ENCODE data around the gene SORCS2. TPM values are rescaled to one million over a fixed set of nuclear protein-coding genes. Genes with fewer than 3 reads are reported as not detected.

The SORCS2 gene
- total and polyA plus RNA-seq, 2 donors (not counting 1 experiment from before 2014, with no cell fraction given): not detected

DNA sequence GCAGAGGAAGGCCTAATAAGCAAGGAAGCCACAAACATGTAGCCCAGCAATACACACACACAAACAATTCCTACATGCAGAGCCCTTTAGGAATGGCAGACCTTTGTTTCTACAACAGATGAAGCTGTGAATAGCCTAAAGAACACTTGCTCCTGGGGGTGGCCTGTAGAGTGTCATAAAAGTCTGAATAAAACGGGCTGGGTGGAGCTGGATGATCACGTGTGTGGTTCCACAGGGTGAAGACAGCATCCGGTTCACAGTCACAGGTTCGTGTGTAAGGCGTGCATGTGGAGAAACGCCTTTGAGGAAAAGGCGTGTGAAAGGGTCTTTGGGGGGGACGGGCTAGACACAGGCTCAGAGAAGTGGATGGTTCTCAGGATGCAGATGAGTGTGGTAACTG lies 591.2 kb downstream of the SORCS2 start:
- Histone ChIP-seq H3K9me3 (ENCODE audit: control extremely low read depth in 1 of 3, control insufficient read depth in 2 of 3, insufficient read depth in 1 of 3, low read length in 2 of 3) (no peaks in the 10 kb centered on the region), H4K20me1 (ENCODE audit: control insufficient read depth, insufficient read depth, low read length, poor library complexity, severe bottlenecking) (no peaks in the 10 kb centered on the region), H3K4me1 (ENCODE audit: control insufficient read depth in 2 of 2, insufficient read depth in 2 of 2, low read length in 2 of 2) (no peaks in the 10 kb centered on the region), H3K4me3 (ENCODE audit: control extremely low read depth in 1 of 5, extremely low read depth in 1 of 5, insufficient read depth in 1 of 5, low read depth in 2 of 5, low read length in 4 of 5) (no peak overlapping the region), H3K9ac (ENCODE audit: low read length) (no peak overlapping the region), H2AFZ (ENCODE audit: insufficient read depth, low read depth, low read length, poor library complexity, severe bottlenecking) (no peak overlapping the region), H3K36me3 (replicated peaks in 1 of 2; ENCODE audit: control extremely low read depth in 1 of 2, control insufficient read depth in 1 of 2, extremely low read depth in 1 of 2, insufficient read depth in 2 of 2, low read length in 1 of 2) (no peaks in the 10 kb centered on the region), H3K27ac (ENCODE audit: low read length in 2 of 2) (no peak overlapping the region), H3K4me2 (replicated peaks; ENCODE audit: low read depth, low read length, poor library complexity, severe bottlenecking) (no peak overlapping the region), H3K27me3 (replicated peaks in 1 of 4; ENCODE audit: control extremely low read depth in 1 of 4, control insufficient read depth in 3 of 4, insufficient read depth in 4 of 4, low read length in 3 of 4) (no peaks in the 10 kb centered on the region), H3K79me2 (ENCODE audit: control insufficient read depth, insufficient read depth, low read length) (no peaks in the 10 kb centered on the region)
- TF ChIP-seq, protein P1, sequence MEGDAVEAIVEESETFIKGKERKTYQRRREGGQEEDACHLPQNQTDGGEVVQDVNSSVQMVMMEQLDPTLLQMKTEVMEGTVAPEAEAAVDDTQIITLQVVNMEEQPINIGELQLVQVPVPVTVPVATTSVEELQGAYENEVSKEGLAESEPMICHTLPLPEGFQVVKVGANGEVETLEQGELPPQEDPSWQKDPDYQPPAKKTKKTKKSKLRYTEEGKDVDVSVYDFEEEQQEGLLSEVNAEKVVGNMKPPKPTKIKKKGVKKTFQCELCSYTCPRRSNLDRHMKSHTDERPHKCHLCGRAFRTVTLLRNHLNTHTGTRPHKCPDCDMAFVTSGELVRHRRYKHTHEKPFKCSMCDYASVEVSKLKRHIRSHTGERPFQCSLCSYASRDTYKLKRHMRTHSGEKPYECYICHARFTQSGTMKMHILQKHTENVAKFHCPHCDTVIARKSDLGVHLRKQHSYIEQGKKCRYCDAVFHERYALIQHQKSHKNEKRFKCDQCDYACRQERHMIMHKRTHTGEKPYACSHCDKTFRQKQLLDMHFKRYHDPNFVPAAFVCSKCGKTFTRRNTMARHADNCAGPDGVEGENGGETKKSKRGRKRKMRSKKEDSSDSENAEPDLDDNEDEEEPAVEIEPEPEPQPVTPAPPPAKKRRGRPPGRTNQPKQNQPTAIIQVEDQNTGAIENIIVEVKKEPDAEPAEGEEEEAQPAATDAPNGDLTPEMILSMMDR (IDR thresholded peaks at IDR 0.05): no peak
- TF ChIP-seq EZH2 (IDR thresholded peaks at IDR 0.05; ENCODE audit: borderline replicate concordance, insufficient read depth, low read depth, low read length, poor library complexity, severe bottlenecking): no peak
- ChIA-PET POLR2A (no interaction called here), CTCF (interaction anchor here (0.6 kb wide), 1 partner anchor 22 kb away, joined by 3 read pairs; no protein-coding TSS in a partner anchor)
- Mint-ChIP-seq H3K4me3 (no peak overlapping the region), H3K27ac (no peak overlapping the region), H3K9me3 (ENCODE audit: insufficient read depth) (no peaks in the 10 kb centered on the region), H3K27me3 (peaks cover 8% of the 10 kb centered on the region), H3K4me1 (no peaks in the 10 kb centered on the region)
- no peak for DNase-seq
- 98% methylated on average over 8 of the region's 8 CpGs for WGBS (ENCODE audit: insufficient coverage)
- no peak for ATAC-seq (ENCODE audit: low read depth)
- intact Hi-C loops (cut with micrococcal nuclease): no loop called here

DNA sequence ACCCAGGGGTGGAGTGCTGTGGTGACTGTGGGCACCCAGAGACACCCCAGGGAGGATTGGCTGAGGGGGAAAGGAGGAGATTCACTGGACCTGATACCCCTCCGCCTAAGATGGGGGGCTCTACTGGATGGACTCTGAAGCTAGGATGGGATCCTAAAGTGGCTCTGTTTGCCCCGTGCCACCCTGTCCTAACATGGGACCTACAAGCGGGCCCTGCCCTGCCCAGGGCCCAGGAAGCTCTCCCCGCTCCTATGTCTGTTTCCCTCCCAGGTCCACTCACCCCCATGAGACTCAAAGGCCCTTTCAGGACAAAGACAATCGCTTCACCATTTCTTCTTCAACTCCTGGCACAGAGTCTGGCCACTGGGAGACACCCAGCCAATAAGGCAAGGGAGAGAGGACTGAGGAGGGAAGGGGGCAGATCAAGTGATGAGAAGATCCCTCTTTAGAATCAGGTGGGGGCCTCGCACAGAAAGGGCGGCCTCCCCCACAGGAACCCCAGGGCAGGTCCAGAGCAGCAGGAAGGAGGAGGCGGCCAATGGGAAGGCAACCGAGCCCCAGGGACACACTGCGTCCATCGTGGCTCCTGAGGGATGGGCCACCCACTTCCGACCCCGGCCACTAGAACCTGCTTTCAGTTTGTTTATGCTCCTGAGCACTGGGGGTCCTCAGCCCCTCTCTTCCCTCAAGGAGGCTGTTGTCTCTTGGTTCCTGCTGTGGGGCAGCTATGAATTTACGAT lies 592.0 kb downstream of the SORCS2 start:
- Histone ChIP-seq H2AFZ (ENCODE audit: insufficient read depth, low read depth, low read length, poor library complexity, severe bottlenecking) (no peak overlapping the region), H3K36me3 (replicated peaks in 1 of 2; ENCODE audit: control extremely low read depth in 1 of 2, control insufficient read depth in 1 of 2, extremely low read depth in 1 of 2, insufficient read depth in 2 of 2, low read length in 1 of 2) (no peaks in the 10 kb centered on the region), H3K4me2 (replicated peaks; ENCODE audit: low read depth, low read length, poor library complexity, severe bottlenecking) (no peak overlapping the region), H3K27ac (ENCODE audit: low read length in 2 of 2) (no peak overlapping the region), H3K4me3 (ENCODE audit: control extremely low read depth in 1 of 5, extremely low read depth in 1 of 5, insufficient read depth in 1 of 5, low read depth in 2 of 5, low read length in 4 of 5) (no peak overlapping the region), H3K9ac (ENCODE audit: low read length) (no peak overlapping the region), H3K9me3 (ENCODE audit: control extremely low read depth in 1 of 3, control insufficient read depth in 2 of 3, insufficient read depth in 1 of 3, low read length in 2 of 3) (no peaks in the 10 kb centered on the region), H3K27me3 (replicated peaks in 1 of 4; ENCODE audit: control extremely low read depth in 1 of 4, control insufficient read depth in 3 of 4, insufficient read depth in 4 of 4, low read length in 3 of 4) (no peaks in the 10 kb centered on the region), H3K4me1 (ENCODE audit: control insufficient read depth in 2 of 2, insufficient read depth in 2 of 2, low read length in 2 of 2) (no peaks in the 10 kb centered on the region), H3K79me2 (ENCODE audit: control insufficient read depth, insufficient read depth, low read length) (no peaks in the 10 kb centered on the region), H4K20me1 (ENCODE audit: control insufficient read depth, insufficient read depth, low read length, poor library complexity, severe bottlenecking) (no peaks in the 10 kb centered on the region)
- Mint-ChIP-seq H3K4me1 (no peaks in the 10 kb centered on the region), H3K9me3 (ENCODE audit: insufficient read depth) (no peaks in the 10 kb centered on the region), H3K27me3 (peaks cover 8% of the 10 kb centered on the region), H3K27ac (no peak overlapping the region), H3K4me3 (no peak overlapping the region)
- CTCF ChIA-PET: no interaction called here
- ATAC-seq (ENCODE audit: low read depth) (no peak), DNase-seq (no peak)
- intact Hi-C loops (cut with micrococcal nuclease): no loop called here
- 87% methylated on average over 11 of the region's 14 CpGs for WGBS (ENCODE audit: insufficient coverage)
- TF ChIP-seq EZH2 (IDR thresholded peaks at IDR 0.05; ENCODE audit: borderline replicate concordance, insufficient read depth, low read depth, low read length, poor library complexity, severe bottlenecking): no peak
- TF ChIP-seq, protein P1 (IDR thresholded peaks at IDR 0.05): no peak
- POLR2A ChIA-PET: no interaction called here
